ENCODE results near the gene ITPKA. TPM values are rescaled to one million over a fixed set of nuclear protein-coding genes. Genes with fewer than 3 reads are reported as not detected.

ITPKA gene
- polyA plus RNA-seq, 1 of the 3 experiments (the other 2 are of a cell fraction): 2.2 TPM

- H3K4me1 ChIP-seq (ENCODE audit: control insufficient read depth in 1 of 2, insufficient read depth in 2 of 2, low read depth in 1 of 2, low read length in 1 of 2): peaks cover 0 to 8% of the 10 kb centered on the region in 2 experiments; a peak in 1 of 4 replicates
- no peaks in the 10 kb centered on the region for H3K36me3 ChIP-seq (replicated peaks in 1 of 2; ENCODE audit: control insufficient read depth in 1 of 2, insufficient read depth in 2 of 2, low read length in 1 of 2)
- POLR2A ChIA-PET: no interaction called here
- H3K9me3 ChIP-seq: no peaks in the 10 kb centered on the region
- H3K9me2 ChIP-seq: no peaks in the 10 kb centered on the region
- whole genome bisulfite sequencing (ENCODE audit: low lambda C conversion rate): 51% methylated on average over 36 of the region's 64 CpGs
- CTCF ChIA-PET: no interaction called here
- H3F3A ChIP-seq (replicated peaks; ENCODE audit: insufficient read depth): no peaks in the 10 kb centered on the region
- H4K20me1 ChIP-seq (ENCODE audit: insufficient read depth): no peaks in the 10 kb centered on the region
- DNase-seq: peak; percentile 62
- TF ChIP-seq TEAD4 (IDR thresholded peaks at IDR 0.05; ENCODE audit: borderline replicate concordance, insufficient read depth) (no peak), RAD21 (IDR thresholded peaks at IDR 0.05; ENCODE audit: low read length) (no peak), SMC3 (IDR thresholded peaks at IDR 0.05; ENCODE audit: low read depth, low read length) (no peak), MXI1 (IDR thresholded peaks at IDR 0.05; ENCODE audit: low read depth, low read length) (no peak), USF2 (IDR thresholded peaks at IDR 0.05; ENCODE audit: borderline replicate concordance, low read depth, low read length) (no peak), GABPA (IDR thresholded peaks at IDR 0.05; ENCODE audit: low read depth) (no peak), EZH2phosphoT487 (IDR thresholded peaks at IDR 0.05; ENCODE audit: borderline replicate concordance, low read depth) (no peak), FOSL2 (IDR thresholded peaks at IDR 0.05; ENCODE audit: borderline replicate concordance, low read depth) (no peak), FOXM1 (IDR thresholded peaks at IDR 0.05; ENCODE audit: low read depth) (no peak), RXRA (IDR thresholded peaks at IDR 0.05; ENCODE audit: borderline replicate concordance, low read depth) (no peak), IRF3 (IDR thresholded peaks at IDR 0.05; ENCODE audit: low read depth, low read length) (no peak), NFIC (IDR thresholded peaks at IDR 0.05; ENCODE audit: borderline replicate concordance) (no peak), YY1 (IDR thresholded peaks at IDR 0.05; ENCODE audit: low read depth) (no peak), NRF1 (IDR thresholded peaks at IDR 0.05; ENCODE audit: low read depth, low read length) (no peak), POLR2AphosphoS5 (IDR thresholded peaks at IDR 0.05; ENCODE audit: low read depth, low read length) (no peak), JUND (IDR thresholded peaks at IDR 0.05) (no peak)
- TF ChIP-seq, protein P1, sequence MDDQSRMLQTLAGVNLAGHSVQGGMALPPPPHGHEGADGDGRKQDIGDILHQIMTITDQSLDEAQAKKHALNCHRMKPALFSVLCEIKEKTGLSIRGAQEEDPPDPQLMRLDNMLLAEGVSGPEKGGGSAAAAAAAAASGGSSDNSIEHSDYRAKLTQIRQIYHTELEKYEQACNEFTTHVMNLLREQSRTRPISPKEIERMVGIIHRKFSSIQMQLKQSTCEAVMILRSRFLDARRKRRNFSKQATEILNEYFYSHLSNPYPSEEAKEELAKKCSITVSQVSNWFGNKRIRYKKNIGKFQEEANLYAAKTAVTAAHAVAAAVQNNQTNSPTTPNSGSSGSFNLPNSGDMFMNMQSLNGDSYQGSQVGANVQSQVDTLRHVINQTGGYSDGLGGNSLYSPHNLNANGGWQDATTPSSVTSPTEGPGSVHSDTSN (IDR thresholded peaks at IDR 0.05): no peak
- no peak overlapping the region for H3K9ac ChIP-seq
- H3K27ac ChIP-seq (ENCODE audit: low read depth in 2 of 2, low read length in 1 of 2): no peak overlapping the region
- no peaks in the 10 kb centered on the region; the same call in 1 of the 2 replicates for H3K27me3 ChIP-seq (ENCODE audit: insufficient read depth)
- H3K79me2 ChIP-seq (ENCODE audit: insufficient read depth): no peaks in the 10 kb centered on the region
- H3K4me3 ChIP-seq (ENCODE audit: low read depth in 2 of 2, low read length in 1 of 2): no peak overlapping the region
- peak overlapping the region; percentile 55 for H3K4me2 ChIP-seq
- H2AFZ ChIP-seq (ENCODE audit: low read depth): no peak overlapping the region
These were observed 8.5 kb downstream of the ITPKA start for GRCh38 chr15:41501931-41502794.
